Type B pancreatic cell (in vitro differentiated cells): Measurements from ENCODE around the gene FAM156A. TPM values are rescaled to one million over a fixed set of nuclear protein-coding genes. Genes with fewer than 3 reads are reported as not detected.
"Not testable (repeated sequence)": the region's sequence is repeated elsewhere in the genome, so short reads cannot be mapped to it uniquely, and the experiment has no call there.

ENCODE experiments used
- DNase-seq: peaks from one replicate; pipeline ENCODE4 v3.0.0; 2021; ENCODE audit warnings: mixed read lengths; ENCODE audit not compliant: unreplicated experiment; ENCODE audit errors: extremely low spot score
- H3K27ac Mint-ChIP-seq: 2 replicates; pipeline ENCODE4 v1.8.0; 2021; ENCODE audit warnings: mild to moderate bottlenecking, mixed read lengths
- H3K27me3 Mint-ChIP-seq: 2 replicates; pipeline ENCODE4 v1.8.0; 2021; ENCODE audit warnings: mixed read lengths
- H3K36me3 Mint-ChIP-seq: 2 replicates; pipeline ENCODE4 v1.8.0; 2021; ENCODE audit warnings: mixed read lengths
- H3K4me1 Mint-ChIP-seq: one replicate; pipeline ENCODE4 v1.8.0; 2021; ENCODE audit warnings: mixed read lengths; ENCODE audit not compliant: unreplicated experiment
- H3K4me3 Mint-ChIP-seq: 2 replicates; pipeline ENCODE4 v1.8.0; 2021; ENCODE audit warnings: mild to moderate bottlenecking, mixed read lengths
- H3K9me3 Mint-ChIP-seq: 2 replicates; pipeline ENCODE4 v1.8.0; 2021; ENCODE audit warnings: mixed read lengths
- CTCF ChIP-seq: fragments of 200-600 bp; sonication (generic); conservative IDR thresholded peaks from 2 replicates; pipeline ENCODE4 v1.5.0; 2021; ENCODE audit warnings: antibody characterized with exemption, mild to moderate bottlenecking
- total RNA-seq: library from RNA; stranded (reverse); gene quantifications from 2 replicates; pipeline ENCODE4 v1.2.1, GENCODE V29; 2021; ENCODE audit warnings: low replicate concordance

The FAM156A gene
- total RNA-seq, 1 donor from 2014 or later = 23.7 TPM

- Mint-ChIP-seq H3K4me3 (peak overlapping the region; percentile 96), H3K9me3 (no peaks in the 10 kb centered on the region), H3K27ac (peak overlapping the region; percentile 100), H3K36me3 (no peaks in the 10 kb centered on the region), H3K4me1 (no peaks in the 10 kb centered on the region), H3K27me3 (peaks cover 5% of the 10 kb centered on the region)
- DNase-seq = peak; percentile 90
- TF ChIP-seq CTCF = peak; percentile 88
Observed at GRCh38 chrX:52934704-52935469, 23.4 kb downstream of the FAM156A start.

- H3K36me3 Mint-ChIP-seq = no peaks in the 10 kb centered on the region
- peak overlapping the region; percentile 100 for H3K27ac Mint-ChIP-seq
- H3K4me3 Mint-ChIP-seq = peak overlapping the region; percentile 96
- H3K27me3 Mint-ChIP-seq = peaks cover 5% of the 10 kb centered on the region
- H3K9me3 Mint-ChIP-seq = no peaks in the 10 kb centered on the region
- H3K4me1 Mint-ChIP-seq = no peaks in the 10 kb centered on the region
- no peak for DNase-seq
- TF ChIP-seq CTCF = no peak
Observed at GRCh38 chrX:52933976-52934703, 24.2 kb downstream of the FAM156A start.

GRCh38 chrX:52933213-52933612 is 25.1 kb downstream of the FAM156A start:
- TF ChIP-seq CTCF = no peak
- no peak overlapping the region for H3K4me3 Mint-ChIP-seq
- H3K27me3 Mint-ChIP-seq = peaks cover 5% of the 10 kb centered on the region
- DNase-seq = no peak
- no peaks in the 10 kb centered on the region for H3K9me3 Mint-ChIP-seq
- H3K27ac Mint-ChIP-seq = no peak overlapping the region
- no peaks in the 10 kb centered on the region for H3K4me1 Mint-ChIP-seq
- no peaks in the 10 kb centered on the region for H3K36me3 Mint-ChIP-seq

- not testable (repeated sequence) for H3K27me3 Mint-ChIP-seq, H3K36me3 Mint-ChIP-seq, DNase-seq, H3K27ac Mint-ChIP-seq, H3K4me3 Mint-ChIP-seq, H3K9me3 Mint-ChIP-seq, H3K4me1 Mint-ChIP-seq
Observed at GRCh38 chrX:52930214-52930613, 28.1 kb downstream of the FAM156A start.

GRCh38 chrX:52923781-52924241 is 34.5 kb downstream of the FAM156A start:
- no peaks in the 10 kb centered on the region for H3K36me3 Mint-ChIP-seq
- TF ChIP-seq CTCF = no peak
- H3K4me3 Mint-ChIP-seq = peak overlapping the region; percentile 21
- peak overlapping the region; percentile 26 for H3K27ac Mint-ChIP-seq
- H3K4me1 Mint-ChIP-seq = peaks cover 12% of the 10 kb centered on the region
- no peaks in the 10 kb centered on the region for H3K9me3 Mint-ChIP-seq
- no peaks in the 10 kb centered on the region for H3K27me3 Mint-ChIP-seq
- DNase-seq = no peak

GRCh38 chrX:52914704-52915103 is 43.6 kb downstream of the FAM156A start:
- H3K36me3 Mint-ChIP-seq, H3K27me3 Mint-ChIP-seq, H3K4me3 Mint-ChIP-seq, H3K27ac Mint-ChIP-seq, H3K9me3 Mint-ChIP-seq, H3K4me1 Mint-ChIP-seq, DNase-seq: not testable (repeated sequence)

GRCh38 chrX:52913681-52914080 is 44.6 kb downstream of the FAM156A start:
- not testable (repeated sequence) for DNase-seq, H3K4me3 Mint-ChIP-seq, H3K4me1 Mint-ChIP-seq, H3K27ac Mint-ChIP-seq, H3K27me3 Mint-ChIP-seq, H3K36me3 Mint-ChIP-seq, H3K9me3 Mint-ChIP-seq

GRCh38 chrX:52909313-52909969 is 48.9 kb downstream of the FAM156A start:
- DNase-seq, H3K27me3 Mint-ChIP-seq, H3K27ac Mint-ChIP-seq, H3K9me3 Mint-ChIP-seq, H3K36me3 Mint-ChIP-seq, H3K4me1 Mint-ChIP-seq, H3K4me3 Mint-ChIP-seq: not testable (repeated sequence)

GRCh38 chrX:52907900-52908299 is 50.4 kb downstream of the FAM156A start:
- not testable (repeated sequence) for H3K27ac Mint-ChIP-seq, H3K27me3 Mint-ChIP-seq, H3K4me3 Mint-ChIP-seq, H3K9me3 Mint-ChIP-seq, H3K36me3 Mint-ChIP-seq, H3K4me1 Mint-ChIP-seq, DNase-seq
